ENCODE results near the gene KDM1A.

KDM1A gene

DNA sequence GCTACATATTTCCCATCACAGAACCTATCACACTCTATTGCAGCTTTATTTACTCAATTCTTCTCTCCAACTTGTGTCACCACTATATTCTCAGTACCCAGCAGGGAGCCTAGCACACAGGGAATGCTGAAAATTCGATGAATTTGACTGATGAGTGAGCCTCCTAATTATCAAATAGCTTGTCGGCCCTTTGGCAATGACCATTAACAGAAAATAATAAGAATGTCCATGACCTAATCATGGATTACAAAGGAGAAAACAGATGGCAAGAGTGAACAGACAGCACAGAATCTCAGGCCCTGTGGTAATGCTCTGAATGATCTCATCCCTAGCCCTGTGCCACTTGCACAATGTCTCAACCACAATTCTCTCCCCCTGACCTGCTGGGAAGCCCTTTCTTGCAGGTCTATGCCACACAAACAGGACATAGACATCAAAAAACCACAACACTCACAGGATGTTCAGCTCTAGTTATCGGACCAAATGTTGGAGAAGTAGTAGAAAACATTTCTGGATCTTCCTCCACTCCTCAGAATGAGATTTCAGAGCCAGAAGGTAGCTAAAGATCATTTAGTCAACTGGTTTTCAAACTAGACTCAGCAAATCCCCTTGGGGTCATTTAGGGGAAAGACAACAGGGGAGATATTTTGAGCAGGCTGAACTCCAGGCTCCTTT, 80.9 kb downstream of the KDM1A start:
- DNase-seq (ENCODE audit: low read depth): peak; percentile 32

DNA sequence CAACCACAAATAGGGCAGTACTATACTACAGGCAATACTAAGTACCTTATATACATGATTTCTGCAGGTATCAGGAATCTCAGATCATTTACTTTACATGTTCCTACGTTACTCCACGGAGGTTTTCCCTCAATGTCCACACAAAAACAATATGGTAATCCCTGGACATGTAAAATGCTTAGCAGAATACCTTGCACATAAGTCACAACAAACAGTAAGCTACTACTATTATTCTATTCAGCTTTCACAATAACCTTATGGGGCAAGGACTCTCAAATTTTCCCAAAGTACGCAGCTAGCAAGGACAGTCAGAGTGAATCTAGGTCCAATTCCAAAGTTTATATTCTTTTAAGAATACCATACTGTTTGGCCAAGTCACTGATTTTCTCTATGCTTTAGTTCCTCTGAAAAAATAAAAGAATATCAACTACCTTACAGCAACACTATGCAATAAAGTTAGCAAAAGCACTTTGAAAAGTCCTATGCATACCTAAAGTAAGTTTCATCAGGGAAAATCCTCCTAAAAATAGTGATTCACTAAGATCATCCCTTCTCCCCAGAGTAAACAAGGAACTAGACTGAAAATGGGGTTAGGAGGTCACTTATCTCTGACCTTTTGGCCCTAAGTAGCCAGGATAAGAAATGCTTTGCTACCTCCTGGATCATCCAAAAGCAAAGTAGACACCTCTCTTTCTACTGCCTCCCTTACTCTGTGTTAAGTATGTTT, 82.0 kb downstream of the KDM1A start:
- H3K4me3 ChIP-seq (ENCODE audit: low read depth, low read length): no peak overlapping the region
- no peak for DNase-seq (ENCODE audit: low read depth)
- TF ChIP-seq, protein P1, sequence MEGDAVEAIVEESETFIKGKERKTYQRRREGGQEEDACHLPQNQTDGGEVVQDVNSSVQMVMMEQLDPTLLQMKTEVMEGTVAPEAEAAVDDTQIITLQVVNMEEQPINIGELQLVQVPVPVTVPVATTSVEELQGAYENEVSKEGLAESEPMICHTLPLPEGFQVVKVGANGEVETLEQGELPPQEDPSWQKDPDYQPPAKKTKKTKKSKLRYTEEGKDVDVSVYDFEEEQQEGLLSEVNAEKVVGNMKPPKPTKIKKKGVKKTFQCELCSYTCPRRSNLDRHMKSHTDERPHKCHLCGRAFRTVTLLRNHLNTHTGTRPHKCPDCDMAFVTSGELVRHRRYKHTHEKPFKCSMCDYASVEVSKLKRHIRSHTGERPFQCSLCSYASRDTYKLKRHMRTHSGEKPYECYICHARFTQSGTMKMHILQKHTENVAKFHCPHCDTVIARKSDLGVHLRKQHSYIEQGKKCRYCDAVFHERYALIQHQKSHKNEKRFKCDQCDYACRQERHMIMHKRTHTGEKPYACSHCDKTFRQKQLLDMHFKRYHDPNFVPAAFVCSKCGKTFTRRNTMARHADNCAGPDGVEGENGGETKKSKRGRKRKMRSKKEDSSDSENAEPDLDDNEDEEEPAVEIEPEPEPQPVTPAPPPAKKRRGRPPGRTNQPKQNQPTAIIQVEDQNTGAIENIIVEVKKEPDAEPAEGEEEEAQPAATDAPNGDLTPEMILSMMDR (IDR thresholded peaks at IDR 0.05; ENCODE audit: insufficient read depth, low read depth, low read length, missing control alignments): no peak

More for the DNA sequence above, 80.9 kb downstream of the KDM1A start:
- no peak overlapping the region for H3K4me3 ChIP-seq (ENCODE audit: low read depth, low read length)
- TF ChIP-seq, protein P1 (IDR thresholded peaks at IDR 0.05; ENCODE audit: insufficient read depth, low read depth, low read length, missing control alignments): peak; percentile 2

DNA sequence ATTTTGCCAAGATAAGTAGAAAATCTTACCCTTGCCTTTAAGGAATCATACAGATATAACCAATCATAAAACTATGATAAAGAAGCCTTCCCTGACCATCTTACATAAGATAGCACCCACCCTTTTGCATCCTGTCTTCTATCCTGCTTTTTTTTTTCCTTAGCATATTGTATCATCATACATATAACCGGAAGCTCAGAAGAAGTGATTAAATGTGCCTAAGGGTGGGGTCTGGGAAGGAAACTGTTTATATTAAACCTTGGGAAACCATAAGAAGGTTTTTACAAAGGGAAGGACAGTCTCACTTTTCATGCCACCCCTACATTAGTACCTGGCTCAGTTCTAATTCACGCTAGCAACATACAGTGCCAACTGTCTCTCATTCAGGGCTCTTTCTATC, 82.6 kb downstream of the KDM1A start:
- TF ChIP-seq, protein P1 (IDR thresholded peaks at IDR 0.05; ENCODE audit: insufficient read depth, low read depth, low read length, missing control alignments): no peak
- DNase-seq (ENCODE audit: low read depth): no peak
- no peak overlapping the region for H3K4me3 ChIP-seq (ENCODE audit: low read depth, low read length)

DNA sequence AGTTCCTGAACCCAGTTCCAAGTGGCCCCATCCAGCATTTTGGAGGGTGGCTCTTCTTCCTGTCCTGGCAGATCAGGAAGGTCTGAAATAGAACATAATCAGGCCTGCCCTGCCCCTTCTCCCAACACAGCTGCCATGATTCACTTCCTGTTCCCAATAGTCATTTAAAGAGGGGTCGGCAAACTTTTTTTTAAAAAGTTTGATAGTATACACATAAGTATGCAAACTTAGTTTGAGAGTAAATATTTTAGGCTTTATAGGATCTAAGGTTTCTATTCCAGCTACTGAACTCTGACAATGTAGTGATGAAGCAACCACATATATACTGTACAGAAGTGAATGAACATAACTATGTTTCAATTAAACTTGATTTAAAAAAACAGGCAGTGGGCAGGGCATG, 83.0 kb downstream of the KDM1A start:
- H3K4me3 ChIP-seq (ENCODE audit: low read depth, low read length): no peak overlapping the region
- DNase-seq (ENCODE audit: low read depth): no peak
- TF ChIP-seq, protein P1 (IDR thresholded peaks at IDR 0.05; ENCODE audit: insufficient read depth, low read depth, low read length, missing control alignments): no peak

DNA sequence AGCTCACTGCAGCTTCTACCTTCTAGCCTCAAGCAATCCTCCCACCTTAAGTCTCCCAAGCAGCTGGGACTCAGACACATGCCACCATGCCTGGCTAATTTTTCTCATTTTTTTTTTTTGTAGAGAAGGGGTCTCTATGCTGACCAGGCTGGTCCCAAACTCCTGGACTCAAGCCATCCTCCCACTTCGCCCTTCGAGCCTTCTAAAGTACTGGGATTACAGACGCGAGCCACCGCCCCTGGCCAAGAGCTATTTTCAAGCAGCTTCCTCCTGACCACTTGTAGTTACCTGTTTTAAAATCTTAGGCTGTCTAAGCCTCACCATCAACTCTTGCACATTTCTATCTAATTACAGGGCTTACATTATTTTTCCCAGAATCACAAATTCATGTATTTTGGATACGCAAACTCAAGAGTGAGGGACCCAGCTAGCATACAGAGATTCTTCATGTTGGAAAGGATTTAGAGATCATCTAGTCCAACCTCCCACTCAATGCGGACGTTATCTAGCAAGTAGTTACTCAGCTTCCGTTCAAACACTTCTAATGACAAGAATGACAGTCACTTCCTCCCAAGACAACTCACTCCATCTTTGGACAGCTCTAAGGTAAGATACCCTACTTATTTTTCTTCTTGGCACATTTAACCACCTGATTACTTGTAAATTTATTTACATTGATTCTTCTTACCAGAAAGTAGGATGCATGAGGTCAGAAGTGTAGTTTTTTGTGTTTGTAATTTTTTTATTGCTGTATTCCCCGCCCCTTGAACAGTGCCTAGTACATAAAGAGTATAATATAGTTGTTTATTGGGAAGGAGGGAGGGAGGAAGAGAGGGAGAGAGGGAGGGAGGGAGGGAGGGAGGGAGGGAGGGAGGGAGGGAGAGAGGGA, 84.0 kb downstream of the KDM1A start:
- DNase-seq (ENCODE audit: low read depth): peak; percentile 12
- no peak overlapping the region for H3K4me3 ChIP-seq (ENCODE audit: low read depth, low read length)

DNA sequence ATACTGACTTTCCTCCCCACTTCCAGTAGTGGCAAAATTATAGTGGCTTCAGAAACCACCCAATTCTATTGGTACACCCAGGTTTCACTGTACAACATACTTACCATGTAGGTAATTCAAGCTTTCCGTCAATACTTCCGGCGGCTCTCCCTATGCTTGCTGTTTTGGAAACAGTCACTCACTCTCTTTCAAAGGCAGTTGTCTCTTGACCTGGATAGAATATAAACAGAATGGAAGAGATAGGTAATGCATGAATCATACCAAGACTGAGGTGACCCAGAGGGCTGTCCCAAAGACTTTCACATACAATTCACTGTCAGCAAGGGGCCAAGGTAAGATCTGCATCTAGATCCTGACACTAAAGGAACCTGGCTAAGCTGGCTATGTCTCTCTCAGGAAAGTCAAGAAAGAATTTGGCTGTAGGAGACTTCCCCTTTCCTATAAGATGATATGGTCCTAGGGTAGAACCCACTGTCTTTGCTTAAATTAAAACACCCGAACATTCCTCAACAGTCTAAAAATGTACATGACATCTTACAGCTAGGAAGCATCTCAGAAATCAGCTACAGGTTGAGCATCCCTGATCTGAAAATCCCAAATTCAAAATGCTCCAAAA, 89.8 kb downstream of the KDM1A start:
- no peak for DNase-seq (ENCODE audit: low read depth)
- H3K4me3 ChIP-seq (ENCODE audit: low read depth, low read length): no peak overlapping the region
- TF ChIP-seq, protein P1 (IDR thresholded peaks at IDR 0.05; ENCODE audit: insufficient read depth, low read depth, low read length, missing control alignments): no peak

More for the DNA sequence above, 84.0 kb downstream of the KDM1A start:
- TF ChIP-seq, protein P1 (IDR thresholded peaks at IDR 0.05; ENCODE audit: insufficient read depth, low read depth, low read length, missing control alignments): no peak
